ENCODE measurements around the gene IMMP2L.
"Not testable (repeated sequence)": the region's sequence is repeated elsewhere in the genome, so short reads cannot be mapped to it uniquely, and the experiment has no call there.

The IMMP2L gene

DNA sequence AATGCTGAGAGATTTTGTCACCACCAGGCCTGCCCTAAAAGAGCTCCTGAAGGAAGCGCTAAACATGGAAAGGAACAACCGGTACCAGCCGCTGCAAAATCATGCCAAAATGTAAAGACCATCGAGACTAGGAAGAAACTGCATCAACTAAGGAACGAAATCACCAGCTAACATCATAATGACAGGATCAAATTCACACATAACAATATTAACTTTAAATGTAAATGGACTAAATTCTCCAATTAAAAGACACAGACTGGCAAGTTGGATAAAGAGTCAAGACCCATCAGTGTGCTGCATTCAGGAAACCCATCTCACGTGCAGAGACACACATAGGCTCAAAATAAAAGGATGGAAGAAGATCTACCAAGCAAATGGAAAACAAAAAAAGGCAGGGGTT, 114.8 kb downstream of the IMMP2L start:
- not testable (repeated sequence) for DNase-seq

DNA sequence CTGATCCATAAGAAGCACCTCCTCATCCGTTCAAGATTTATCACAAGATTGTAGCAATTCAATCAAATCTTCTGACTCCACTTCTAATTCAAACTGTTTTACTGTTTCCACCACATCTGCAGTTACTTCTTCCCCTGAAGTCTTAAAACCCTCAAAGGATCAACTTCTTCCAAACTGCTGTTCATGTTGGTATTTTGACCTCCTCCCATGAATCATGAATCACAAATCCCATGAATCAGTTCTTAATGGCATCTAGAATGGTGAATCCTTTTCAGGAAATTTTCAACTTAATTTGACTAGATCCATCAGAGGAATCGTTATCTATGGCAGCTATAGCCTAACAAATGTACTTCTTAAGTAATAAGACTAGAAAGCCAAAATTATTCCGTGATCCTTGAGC, 122.3 kb downstream of the IMMP2L start:
- no peak for DNase-seq

DNA sequence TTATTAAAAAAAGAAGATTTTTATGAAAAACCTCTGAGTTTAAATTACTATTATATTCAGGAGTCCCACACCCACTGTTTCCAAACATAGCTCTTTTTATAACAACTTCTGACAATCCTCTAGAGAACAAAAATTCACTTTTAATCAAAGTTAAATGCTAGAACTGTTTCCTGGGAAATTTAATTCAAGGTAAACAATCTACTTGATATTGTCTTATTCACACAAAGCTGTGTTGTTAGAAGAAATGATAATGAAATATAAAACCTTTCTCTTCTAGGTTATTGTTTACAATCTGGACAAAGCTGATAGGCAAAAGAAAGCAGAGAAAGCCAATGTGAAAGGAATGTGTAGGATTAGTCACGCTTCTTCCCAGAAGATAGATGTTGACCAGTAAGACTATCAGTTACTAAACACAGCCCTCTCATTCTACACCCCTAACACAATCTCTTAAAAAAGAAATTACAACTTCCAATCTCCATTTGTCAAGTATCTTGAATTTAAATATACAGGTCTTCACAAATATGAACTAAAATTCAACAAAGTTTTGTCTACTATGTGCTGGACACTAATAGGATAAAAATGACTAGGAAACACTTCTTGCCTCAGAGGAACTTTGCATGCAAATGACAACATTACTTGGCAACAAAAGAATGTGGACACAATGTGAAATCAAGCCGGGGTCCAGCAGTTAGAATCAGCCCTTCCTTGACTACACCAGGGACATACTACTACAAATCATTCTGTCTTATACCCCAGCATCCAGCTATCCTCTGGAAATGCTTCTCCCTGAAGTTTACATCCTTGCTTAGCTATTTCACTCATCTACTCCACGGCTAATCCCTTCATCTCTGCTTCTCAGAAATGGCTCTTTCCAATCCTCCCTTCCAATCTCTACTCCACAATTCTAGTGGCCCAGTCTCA, 123.7 kb downstream of the IMMP2L start:
- no peak for DNase-seq

DNA sequence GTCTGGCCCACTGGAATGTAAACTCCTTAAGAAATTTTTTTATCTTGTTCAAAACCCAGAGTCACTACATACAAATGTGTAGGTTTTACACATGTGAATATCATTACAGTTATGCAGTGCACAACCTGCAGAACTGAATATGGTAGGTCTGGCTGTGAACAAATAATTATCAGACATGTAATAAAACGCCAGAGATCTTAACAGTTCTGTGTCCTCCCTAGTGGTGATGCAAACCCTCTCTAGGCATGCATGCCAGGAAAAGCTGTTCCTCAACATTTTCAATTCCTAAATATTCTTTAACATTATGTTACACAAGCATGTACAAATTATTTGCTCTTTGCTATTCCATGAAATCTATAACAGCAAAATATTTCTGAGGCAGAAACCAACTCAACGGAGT, 124.6 kb downstream of the IMMP2L start:
- DNase-seq, result no peak

DNA sequence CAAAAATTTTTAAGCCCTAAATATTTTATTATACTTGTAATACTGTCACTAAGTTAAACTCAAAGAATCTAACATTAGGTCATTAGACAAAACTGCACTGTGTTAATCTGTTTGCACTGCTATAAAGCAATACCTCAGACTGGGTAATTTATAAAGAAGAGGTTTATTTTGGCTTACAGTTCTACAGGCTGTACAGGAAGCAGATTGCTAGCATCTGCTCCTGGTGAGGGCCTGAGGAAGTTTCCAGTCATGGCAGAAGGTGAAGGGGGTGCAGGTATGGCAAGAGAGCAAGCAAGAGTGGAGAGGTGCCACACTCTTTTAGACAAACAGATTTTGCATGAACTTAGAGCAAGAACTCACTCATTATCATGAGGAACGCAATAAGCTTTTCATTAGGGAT, 125.7 kb downstream of the IMMP2L start:
- DNase-seq, result no peak

DNA sequence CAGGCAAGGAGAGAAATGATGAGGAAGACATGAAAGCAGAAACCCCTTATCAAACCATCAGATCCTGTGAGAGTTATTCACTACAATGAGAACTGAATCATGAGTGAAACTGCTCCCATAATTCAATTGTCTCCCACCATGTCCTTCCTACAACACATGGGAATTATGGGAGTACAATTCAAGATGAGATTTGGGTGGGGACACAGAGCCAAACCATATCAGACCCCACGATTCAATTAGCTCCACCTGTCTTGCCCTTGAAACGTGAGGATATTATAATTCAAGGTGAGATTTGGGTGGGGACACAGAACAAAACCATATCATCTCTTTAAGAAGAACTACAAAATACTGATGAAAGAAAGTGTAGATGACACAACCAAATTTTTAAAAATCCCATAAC, 128.9 kb downstream of the IMMP2L start:
- DNase-seq, result no peak

DNA sequence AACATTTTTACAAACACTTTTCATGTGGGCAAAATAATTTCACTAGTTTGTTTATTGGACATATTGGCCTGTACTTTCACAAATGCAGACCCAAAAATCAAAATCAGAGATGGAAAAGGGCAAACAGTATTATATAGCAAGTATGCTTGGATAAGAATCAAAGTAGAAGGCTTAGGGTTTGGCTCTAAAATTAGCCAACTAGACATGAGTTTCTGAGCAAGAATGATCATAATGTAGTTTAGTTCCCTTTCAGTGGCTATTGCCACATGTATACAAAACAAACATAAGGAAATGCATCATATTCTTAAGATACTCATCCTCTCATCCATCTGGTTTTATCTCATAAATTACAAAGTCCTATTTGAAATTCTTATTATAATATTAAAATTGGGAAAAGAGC, 132.5 kb downstream of the IMMP2L start:
- no peak for DNase-seq

DNA sequence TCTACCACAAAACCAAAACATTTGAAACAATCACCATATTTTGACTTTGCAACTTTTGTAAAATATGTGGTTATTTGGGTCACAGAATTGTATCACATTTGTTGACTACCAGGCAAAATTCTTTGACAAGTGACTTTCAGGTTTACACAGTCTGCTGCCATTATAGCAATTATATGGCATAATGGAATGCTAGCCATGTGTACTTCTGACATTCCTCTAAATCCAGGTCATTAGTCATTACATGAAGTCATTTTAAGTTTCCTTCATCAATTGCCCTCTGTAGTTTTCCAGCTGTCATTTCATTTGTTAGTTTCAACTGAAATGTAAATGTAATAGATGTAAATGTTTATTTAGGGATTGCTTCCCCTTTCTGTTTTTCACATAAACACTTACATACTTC, 137.5 kb downstream of the IMMP2L start:
- DNase-seq, result no peak

DNA sequence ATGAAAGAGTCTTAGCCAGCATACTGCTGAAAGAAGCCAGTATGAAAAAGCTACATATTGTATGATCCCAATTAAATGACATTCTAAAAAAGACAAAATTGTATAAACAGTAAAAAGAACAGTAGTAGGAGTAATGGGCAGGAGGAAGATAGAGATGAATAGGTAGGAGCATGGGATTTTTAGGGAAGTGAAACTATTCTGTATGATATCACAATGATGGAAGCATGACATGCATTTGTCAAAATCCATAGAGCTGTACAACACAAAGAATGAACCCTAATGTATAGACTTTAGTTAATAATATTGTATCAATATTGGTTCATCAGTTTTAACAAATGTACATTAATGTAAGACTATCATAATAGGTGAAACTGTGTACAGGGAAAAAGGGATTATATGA, 147.9 kb downstream of the IMMP2L start:
- no peak for DNase-seq

DNA sequence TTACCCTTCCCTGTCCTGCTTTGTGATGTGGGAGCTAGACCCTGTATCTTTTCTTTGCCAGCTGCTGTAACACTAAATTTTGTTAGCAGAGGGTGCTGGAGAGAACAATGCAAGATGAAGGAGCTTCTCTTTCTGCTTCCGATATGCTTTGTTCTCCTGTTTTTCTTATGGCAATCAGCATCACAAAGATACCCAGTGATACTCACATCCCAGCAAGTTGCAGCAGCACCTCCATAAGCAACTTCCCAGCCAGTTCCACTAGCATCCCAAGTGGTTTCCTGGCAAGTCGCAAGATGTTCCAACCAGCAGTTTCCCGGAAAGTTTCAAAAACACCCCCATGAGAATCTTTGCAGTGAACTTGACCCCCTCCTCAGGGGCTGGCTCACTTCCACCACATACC, 148.6 kb downstream of the IMMP2L start:
- DNase-seq, result no peak

DNA sequence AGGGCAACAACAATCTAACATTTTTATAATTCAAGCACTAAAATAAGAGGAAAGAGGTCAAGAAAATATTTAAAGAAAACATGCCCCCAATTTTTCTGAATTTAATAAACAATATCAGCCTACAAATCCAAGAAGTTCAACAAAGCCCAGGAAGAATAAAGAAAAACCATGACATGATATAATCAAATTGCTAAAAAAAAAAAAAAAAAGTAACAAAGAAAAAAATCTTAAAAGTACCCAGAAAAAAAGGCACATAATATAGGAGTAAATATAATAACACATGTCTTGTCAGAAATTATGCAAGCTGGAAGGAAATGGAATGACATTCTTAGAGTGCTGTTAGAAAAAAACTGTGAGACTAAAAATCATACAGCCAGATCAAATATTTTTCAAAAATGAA, 151.4 kb downstream of the IMMP2L start:
- no peak for DNase-seq

DNA sequence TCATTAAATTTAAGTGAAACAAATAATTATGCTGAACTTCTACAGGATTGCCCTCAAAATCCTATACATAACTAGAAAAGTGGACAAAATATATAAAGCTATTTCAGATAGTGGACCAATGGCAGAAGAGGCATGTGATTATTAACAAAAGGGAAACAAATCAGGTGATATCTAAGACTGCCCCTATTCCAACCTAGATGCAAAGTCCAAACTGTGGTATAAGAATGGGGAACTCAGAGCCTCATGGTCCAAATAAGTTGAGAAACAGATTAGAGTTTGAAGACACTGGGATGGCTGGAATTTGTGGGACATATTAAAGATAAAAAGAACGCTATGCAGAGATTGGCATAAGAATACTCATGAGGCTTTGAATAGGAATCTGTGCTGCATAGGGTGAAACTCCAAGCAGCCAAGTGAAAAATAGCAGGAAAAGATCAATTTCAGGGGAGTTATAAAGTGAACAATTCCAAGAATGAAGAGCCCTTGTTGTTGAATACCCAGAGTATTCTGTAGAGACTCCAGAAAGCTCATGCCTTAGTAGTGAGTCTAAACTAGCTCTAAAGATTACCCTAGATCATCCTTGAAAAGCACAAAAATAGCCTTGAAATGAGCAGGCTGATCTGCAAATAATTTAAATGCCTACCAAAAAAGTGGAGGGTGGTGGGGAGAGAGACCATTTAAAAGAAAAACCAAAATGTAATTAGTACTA, 152.4 kb downstream of the IMMP2L start:
- no peak for DNase-seq

DNA sequence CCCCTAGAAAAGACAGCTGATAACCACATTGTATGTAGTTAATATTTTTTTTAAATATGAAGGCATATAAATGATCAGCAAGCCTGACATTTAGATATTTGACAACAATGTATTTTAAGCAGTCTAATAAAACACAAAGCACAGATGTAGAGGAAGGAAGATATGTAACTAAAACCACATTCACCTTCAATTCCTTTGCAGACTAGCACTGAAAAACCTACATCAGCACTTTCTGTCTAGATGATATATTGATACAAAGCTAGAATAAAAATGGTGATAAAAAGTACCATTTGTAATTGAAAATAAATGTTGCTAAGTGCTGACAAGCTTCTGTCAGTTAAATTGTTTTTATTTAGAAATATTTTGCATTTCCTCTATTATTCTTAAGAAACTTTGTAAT, 153.6 kb downstream of the IMMP2L start:
- no peak for DNase-seq

DNA sequence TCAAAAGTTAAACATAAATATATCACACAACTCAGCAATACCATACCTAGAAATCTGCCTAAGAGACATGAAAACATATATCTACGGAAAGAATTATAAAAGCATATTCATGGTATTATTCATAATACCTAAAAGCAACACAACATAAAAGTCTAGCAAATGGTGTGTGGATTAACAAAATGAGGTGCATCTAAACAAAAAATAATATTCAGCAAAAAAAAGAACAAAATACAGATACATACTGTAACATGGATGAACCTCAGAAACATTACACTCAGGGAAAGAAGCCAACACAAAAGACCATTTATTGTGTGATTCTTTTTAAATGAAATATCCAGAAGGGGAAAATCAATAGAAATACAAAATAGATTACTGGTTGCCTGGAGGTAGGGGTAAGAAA, 155.0 kb downstream of the IMMP2L start:
- DNase-seq, result no peak

DNA sequence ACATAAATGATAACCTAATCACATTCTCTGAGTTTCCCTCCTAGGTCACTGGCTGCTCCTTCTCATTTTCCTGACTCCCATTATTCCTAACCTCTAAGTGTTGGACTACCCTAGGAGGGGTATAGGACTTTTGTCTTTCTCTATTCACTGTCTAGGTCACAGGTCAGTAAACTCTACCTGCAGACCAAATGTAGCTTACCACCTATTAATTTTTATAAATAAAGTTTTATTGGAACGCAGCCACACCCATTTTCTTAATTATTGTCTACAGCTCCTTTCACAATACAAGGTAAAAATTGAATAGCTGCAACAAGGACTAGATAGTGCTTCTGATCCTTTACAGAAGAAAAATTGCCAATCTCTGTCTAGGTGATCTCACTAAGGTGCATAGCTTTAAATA, 156.7 kb downstream of the IMMP2L start:
- DNase-seq, result no peak

DNA sequence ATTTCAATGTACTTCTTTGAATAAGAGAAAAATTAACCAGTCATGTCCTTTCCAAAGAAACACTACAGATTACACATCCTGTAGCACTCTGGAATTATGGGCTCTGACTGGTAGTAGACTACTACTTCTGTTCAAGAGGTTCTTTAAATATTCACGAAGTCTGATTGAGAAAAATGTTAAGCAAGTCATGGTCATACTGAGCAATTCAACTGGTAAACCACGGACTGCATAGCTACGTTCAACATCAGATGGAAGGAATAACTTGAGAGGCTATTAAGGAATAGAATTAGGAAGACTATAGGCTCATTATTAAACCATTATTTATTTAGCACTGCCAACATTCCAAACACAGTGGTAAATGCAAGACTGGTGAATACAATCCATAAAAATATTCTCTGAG, 160.8 kb downstream of the IMMP2L start:
- no peak for DNase-seq

DNA sequence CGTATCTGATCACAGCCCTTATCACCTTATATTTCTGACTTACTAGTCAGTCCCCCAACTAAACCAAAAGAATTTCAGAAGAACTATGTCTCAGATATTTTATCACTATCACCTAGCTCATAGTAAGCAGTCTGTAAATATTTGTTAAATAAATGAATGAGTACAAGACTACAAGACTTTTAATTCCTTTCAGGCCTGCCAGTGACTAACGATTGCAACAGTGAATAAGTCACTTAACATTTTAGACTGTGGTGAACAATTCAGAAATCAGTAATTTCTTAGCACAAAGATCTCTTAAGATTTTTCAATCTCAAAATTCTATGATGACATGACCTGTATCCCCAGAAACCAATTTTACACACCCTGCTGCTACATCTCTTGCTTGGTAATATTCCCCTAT, 162.2 kb downstream of the IMMP2L start:
- DNase-seq, result no peak

DNA sequence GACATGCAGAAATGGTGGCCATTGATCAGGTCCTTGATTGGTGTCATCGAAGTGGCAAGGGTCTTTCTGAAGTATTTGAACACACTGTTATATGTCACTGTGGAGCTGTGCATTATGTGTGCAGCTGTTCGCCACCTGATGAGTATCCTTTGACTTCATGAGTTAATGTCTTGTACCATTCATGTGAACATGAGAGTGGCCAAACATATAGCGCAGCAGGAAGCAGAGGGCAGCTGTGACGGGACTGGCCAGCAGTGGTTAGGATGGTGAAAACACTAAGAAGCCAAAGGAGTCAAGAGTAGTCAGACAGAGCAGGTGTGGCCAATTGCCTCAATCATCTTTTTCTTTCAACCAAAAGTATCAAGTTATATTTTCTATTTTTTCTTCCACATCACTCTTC, 167.4 kb downstream of the IMMP2L start:
- no peak for DNase-seq

DNA sequence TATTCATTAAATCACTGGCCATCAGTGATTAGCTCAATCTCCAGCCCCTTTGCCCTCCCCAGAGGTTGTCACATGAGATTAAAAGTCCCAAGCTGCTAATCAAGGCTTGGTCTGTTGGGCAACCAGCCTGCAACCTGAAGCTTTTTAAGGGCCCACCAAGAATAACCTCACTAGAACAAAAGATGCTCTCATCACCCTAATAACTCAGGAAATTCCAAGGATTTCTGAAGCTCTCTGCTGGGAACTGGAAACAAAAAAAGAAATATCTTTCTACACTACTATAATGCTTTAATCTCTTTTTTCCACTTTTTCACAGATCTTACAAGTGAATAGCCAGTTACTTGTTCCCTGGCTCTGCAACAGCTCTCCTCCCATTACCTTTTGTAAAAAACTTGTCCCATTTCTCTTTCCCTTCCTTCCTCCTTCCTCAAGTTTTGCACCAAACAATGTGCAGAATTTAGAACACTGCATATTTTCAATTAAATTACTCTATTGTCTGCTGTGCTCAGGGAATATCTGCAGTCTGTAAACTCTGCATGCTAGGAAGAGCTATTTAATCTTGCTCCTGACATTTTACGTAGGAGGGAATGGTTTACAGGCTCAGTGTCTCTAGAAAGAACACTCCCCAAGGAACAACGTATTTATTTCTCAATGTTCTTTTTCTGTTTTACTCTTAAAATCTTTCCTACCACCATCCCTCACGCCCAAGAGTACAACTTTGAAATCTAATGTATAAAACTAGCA, 169.1 kb downstream of the IMMP2L start:
- no peak for DNase-seq

DNA sequence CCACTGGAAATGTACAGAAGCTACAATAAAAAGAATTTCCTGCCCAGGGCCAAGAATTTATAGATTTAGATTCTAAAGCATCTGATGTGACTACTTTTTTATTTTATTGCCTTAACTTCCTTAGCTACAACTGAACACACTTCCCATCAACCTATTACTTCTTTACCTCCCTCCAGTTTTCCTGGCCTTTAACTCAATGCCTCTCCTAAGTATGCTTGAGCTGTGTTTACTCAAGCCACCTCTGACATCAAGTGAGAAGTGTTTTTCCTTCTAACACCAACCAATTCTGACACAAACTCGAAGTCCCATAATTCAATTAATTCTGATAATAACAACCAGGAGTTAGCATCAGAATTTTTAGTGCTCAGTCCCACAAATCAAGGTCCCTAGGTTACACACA, 170.0 kb downstream of the IMMP2L start:
- DNase-seq, result no peak

DNA sequence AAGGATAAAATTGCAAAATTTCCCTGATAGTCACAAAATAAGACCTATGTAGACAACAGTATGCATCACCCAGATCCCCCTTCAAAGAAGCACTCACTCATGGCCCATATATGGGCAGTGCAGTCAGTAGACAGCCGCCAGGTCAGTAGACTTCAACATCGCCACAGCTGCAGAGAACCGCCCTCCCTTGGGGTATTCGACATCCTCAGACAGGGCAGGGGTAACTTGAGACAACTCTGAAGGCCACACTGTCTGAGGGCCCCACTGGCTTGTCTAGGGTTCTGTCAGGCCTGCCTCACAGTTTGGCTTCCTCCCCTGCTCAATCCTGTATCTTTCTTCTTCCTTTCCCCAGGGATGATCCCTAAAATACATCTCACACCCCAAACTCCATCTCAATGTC, 172.3 kb downstream of the IMMP2L start:
- no peak for DNase-seq

DNA sequence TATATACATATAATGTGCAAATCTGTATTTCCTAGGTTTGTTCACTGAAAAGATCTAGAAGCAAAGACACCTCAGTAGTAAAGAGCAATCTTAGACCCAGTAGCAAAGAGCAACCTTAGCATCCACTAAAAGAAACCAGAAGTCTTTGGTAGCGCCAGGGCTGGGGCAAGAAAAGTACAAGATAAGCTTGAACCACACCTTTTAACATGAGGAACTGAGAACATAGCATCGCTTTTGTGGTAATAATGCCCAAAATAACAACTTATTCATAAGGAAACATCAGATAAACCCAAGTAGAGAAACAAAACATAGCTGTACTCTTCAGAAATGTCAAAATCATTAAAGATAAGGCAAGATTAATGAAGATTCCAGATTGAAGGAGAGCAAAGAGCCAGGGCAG, 173.4 kb downstream of the IMMP2L start:
- DNase-seq, result no peak

DNA sequence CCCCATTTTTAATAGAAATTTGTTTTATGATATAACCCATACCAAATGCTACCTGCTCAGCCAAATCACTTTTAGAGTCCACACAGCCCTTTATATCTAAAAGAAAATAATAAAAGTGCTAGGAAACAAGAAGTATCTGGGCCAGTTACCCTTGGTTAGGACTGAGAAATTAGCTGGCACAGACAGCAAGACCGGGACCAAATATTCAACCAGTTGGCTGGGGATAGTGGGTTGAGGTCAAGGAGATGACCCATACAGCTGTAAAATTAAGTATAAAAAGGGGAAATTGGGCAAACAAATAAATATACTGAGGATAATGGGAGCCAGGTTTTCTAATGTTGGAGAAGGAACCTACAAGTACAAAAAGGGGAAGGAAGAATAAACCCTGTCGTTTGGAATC, 174.3 kb downstream of the IMMP2L start:
- no peak for DNase-seq

All from NCI-H1105 (cell line).